RWPE1 (cell line): Measurements from ENCODE around the gene DCUN1D1.

Experiments
- CTCF ChIA-PET: fragments of 350-600 bp; sonication (Branson Sonifier 250); formaldehyde crosslinking; extraction: SDS; loops from one replicate; lab custom pipeline; 2021; lab: Yijun Ruan, JAX
- POLR2A ChIA-PET: fragments of 400-600 bp; formaldehyde crosslinking; extraction: SDS; loops from one replicate; lab custom pipeline; 2020; ENCODE audit warnings: antibody characterized with exemption; ENCODE audit not compliant: low non-redundant PET; lab: Yijun Ruan, JAX
- DNase-seq: peaks from one replicate; pipeline ENCODE4 v3.0.0; 2012; ENCODE audit warnings: low spot score
- H3K27ac ChIP-seq: fragments of 450-650 bp; 2 replicates; pipeline ENCODE4 v1.5.1; 2017
- CTCF ChIP-seq: fragments of 450-650 bp; conservative IDR thresholded peaks from 2 replicates; pipeline ENCODE4 v1.5.1; 2017; ENCODE audit warnings: low read depth, mild to moderate bottlenecking

The DCUN1D1 gene

GRCh38 chr3:182978387-182978786 is 2.0 kb downstream of the DCUN1D1 start:
- no peak for TF ChIP-seq CTCF
- no peak for DNase-seq
- no peak overlapping the region for H3K27ac ChIP-seq
- POLR2A ChIA-PET, result no interaction called here
- CTCF ChIA-PET, result interaction anchor here (1.7 kb wide), 1 partner anchor 16 kb away, joined by 6 read pairs; no protein-coding TSS in a partner anchor

- no peak for TF ChIP-seq CTCF
- POLR2A ChIA-PET, result no interaction called here
Observed at GRCh38 chr3:182973047-182973446, 7.3 kb downstream of the DCUN1D1 start.

GRCh38 chr3:182972387-182972786 is 8.0 kb downstream of the DCUN1D1 start:
- no peak for TF ChIP-seq CTCF
- H3K27ac ChIP-seq, result peak overlapping the region; percentile 9; the same call in 1 of the 2 replicates
- DNase-seq, result no peak
- ChIA-PET POLR2A (no interaction called here), CTCF (no interaction called here)

More at GRCh38 chr3:182973047-182973446, 7.3 kb downstream of the DCUN1D1 start:
- CTCF ChIA-PET, result no interaction called here
- no peak for DNase-seq
- no peak overlapping the region for H3K27ac ChIP-seq

GRCh38 chr3:182971637-182972036 is 8.7 kb downstream of the DCUN1D1 start:
- no peak overlapping the region for H3K27ac ChIP-seq
- DNase-seq, result no peak
- ChIA-PET CTCF (interaction anchor here (0.6 to 0.7 kb wide), 2 partner anchors 242 to 1245 kb away, joined by 3 read pairs; no protein-coding TSS in a partner anchor), POLR2A (no interaction called here)
- no peak for TF ChIP-seq CTCF

GRCh38 chr3:182970811-182971418 is 9.4 kb downstream of the DCUN1D1 start:
- TF ChIP-seq CTCF, result no peak
- DNase-seq, result no peak
- no peak overlapping the region for H3K27ac ChIP-seq
- CTCF ChIA-PET, result interaction anchor here (0.6 kb wide), 1 partner anchor 1244 kb away, joined by 3 read pairs; no protein-coding TSS in a partner anchor
- POLR2A ChIA-PET, result no interaction called here

GRCh38 chr3:182969853-182970252 is 10.5 kb downstream of the DCUN1D1 start:
- ChIA-PET POLR2A (no interaction called here), CTCF (no interaction called here)
- DNase-seq, result no peak
- TF ChIP-seq CTCF, result no peak
- no peak overlapping the region for H3K27ac ChIP-seq
